ENCODE data around the gene PNMT. TPM values are rescaled to one million over a fixed set of nuclear protein-coding genes. Genes with fewer than 3 reads are reported as not detected.

PNMT gene
- total RNA-seq, 1 donor from 2014 or later = 5.1 TPM

DNA sequence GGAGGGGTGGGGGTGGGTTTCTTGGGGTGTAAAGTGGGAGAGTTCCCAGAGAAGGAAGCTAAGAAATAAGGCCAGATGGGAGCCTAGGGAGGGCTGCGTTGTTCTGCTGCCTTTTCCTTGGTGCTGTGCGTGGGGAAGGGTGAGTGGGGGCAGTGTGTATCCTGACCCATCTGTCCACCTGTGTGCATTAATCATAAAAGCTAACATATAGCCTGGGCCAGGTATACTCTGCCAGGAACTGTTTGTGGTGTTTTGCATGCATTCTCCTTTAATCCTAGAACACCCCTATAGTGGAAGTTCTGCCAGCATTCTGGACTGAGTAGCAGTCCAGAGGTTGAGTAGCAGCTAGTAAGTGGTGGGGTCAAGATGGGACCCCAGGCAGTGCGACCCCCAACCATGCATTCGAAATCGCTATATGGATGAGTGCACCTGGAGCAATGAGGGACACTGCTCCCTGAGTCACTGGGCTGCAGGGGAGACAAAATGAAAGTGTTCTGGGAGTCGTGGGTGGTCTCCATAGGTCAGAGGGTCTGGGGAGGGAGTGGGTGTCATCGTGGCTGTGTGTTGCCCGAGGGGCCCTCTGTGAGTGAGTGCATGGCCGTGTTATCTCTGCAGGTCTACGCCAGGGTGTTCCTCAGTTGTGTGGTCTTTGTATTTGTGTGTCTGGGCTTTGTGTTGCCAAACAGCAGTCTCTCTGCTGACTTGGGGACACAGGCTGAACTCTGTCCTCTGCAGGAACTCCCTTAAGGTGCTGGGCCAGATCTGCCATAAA is 32.9 kb downstream of the PNMT start:
- Histone ChIP-seq H3K27me3 (no peaks in the 10 kb centered on the region), H3K4me1 (peaks cover 7 to 35% of the 10 kb centered on the region in 2 donors), H3K9me3 (no peaks in the 10 kb centered on the region), H3K27ac (peak overlapping the region; percentile 87 to 91), H3K36me3 (no peaks in the 10 kb centered on the region), H3K4me3 (peak overlapping the region; percentile 84)
- DNase-seq (ENCODE audit: low spot score in 2 of 2) = no peak
- TF ChIP-seq, protein P1, sequence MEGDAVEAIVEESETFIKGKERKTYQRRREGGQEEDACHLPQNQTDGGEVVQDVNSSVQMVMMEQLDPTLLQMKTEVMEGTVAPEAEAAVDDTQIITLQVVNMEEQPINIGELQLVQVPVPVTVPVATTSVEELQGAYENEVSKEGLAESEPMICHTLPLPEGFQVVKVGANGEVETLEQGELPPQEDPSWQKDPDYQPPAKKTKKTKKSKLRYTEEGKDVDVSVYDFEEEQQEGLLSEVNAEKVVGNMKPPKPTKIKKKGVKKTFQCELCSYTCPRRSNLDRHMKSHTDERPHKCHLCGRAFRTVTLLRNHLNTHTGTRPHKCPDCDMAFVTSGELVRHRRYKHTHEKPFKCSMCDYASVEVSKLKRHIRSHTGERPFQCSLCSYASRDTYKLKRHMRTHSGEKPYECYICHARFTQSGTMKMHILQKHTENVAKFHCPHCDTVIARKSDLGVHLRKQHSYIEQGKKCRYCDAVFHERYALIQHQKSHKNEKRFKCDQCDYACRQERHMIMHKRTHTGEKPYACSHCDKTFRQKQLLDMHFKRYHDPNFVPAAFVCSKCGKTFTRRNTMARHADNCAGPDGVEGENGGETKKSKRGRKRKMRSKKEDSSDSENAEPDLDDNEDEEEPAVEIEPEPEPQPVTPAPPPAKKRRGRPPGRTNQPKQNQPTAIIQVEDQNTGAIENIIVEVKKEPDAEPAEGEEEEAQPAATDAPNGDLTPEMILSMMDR (IDR thresholded peaks at IDR 0.05) = no peak
- intact Hi-C loops (cut with DNase I) = no loop called here

GRCh38 chr17:39701784-39702422 is 33.6 kb downstream of the PNMT start:
- Histone ChIP-seq H3K36me3 (peaks cover under 1% of the 10 kb centered on the region in 2 donors), H3K4me3 (peak overlapping the region in 1 of 2 donors; percentile 84), H3K9me3 (no peaks in the 10 kb centered on the region), H3K4me1 (peaks cover 7 to 42% of the 10 kb centered on the region in 2 donors), H3K27me3 (no peaks in the 10 kb centered on the region), H3K27ac (peak overlapping the region; percentile 87 to 91)
- TF ChIP-seq, protein P1 (IDR thresholded peaks at IDR 0.05) = no peak
- no peak for DNase-seq (ENCODE audit: low spot score in 2 of 2)
- intact Hi-C loops (cut with DNase I) = no loop called here

DNA sequence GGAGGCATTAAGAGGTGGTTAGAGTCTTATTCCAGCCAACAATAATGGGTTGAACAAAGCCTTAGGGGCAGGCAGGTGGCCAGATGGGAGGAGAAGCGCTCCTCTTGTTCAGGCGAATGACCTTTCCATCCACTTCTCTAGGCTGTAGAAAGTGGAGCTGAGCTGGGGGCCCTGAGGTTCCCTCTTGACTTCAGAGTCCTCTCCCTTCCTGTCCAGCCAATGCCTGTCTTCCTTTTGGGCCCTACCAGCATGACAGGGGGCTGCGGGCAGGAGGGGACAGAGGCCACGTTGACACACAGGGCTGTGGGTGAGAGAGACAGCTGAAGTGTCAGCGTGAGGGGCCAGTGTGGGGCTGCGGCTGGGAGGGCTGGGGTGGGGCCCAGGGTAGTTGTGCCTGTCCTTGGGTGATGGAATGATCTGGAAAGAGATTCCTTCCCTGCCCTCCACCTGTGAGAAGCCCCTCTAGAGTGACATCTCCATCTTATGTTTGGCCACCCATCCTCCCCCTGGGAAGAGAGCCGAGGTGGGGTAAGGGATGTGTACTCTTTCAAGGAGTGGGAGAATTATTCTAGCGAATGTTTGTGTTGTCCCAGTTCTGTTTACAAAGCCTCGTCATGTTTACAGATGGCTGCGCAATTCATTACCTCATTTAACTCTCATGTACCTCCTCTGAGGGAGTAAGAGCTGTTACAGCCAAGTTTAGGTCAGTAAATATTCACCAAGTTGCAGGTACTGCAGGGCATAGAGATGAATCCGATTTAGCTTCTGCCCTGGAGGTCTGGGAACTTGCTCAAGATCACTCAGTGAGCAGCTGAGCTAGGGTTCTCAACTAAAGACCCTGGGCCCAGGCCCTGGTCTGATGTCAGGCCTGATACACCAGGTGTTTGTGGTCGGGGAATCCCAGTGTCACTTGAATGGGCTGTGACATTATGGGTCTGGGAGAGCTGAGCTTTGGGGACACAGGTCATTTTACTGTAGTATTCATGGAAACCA is 34.9 kb downstream of the PNMT start:
- no peak for DNase-seq (ENCODE audit: low spot score in 2 of 2)
- H3K4me1 ChIP-seq = peaks cover 7 to 43% of the 10 kb centered on the region in 2 donors
- no peaks in the 10 kb centered on the region for H3K27me3 ChIP-seq
- peaks cover 14% of the 10 kb centered on the region in 2 donors for H3K36me3 ChIP-seq
- no peaks in the 10 kb centered on the region for H3K9me3 ChIP-seq
- H3K27ac ChIP-seq = peak overlapping the region; percentile 55 to 88
- TF ChIP-seq, protein P1 (IDR thresholded peaks at IDR 0.05) = no peak
- intact Hi-C loops (cut with DNase I) = no loop called here
- H3K4me3 ChIP-seq = no peak overlapping the region

- TF ChIP-seq, protein P1 (IDR thresholded peaks at IDR 0.05) = no peak
- intact Hi-C loops (cut with DNase I) = loop anchor here (2.0 kb wide), 3 partner anchors 25 to 35 kb away; partner anchors contain the start of genes MIEN1 and PNMT
- Histone ChIP-seq H3K36me3 (peaks cover 21% of the 10 kb centered on the region in 2 donors), H3K27ac (peak overlapping the region; percentile 55 to 88), H3K4me3 (no peak overlapping the region), H3K9me3 (no peaks in the 10 kb centered on the region), H3K27me3 (no peaks in the 10 kb centered on the region), H3K4me1 (peaks cover 7 to 43% of the 10 kb centered on the region in 2 donors)
- no peak for DNase-seq (ENCODE audit: low spot score in 2 of 2)
Observed at GRCh38 chr17:39703913-39704312, 35.7 kb downstream of the PNMT start.
